Activated CD4-positive, alpha-beta T cell treated with anti-CD3 and anti-CD28 coated beads, Interleukin-2, amount 10 ng/mL, durations not matched to agents 7 days and 5 days (primary cell): Measurements from ENCODE around the gene SLC19A1. TPM values are rescaled to one million over a fixed set of nuclear protein-coding genes. Genes with fewer than 3 reads are reported as not detected.

Experiments used
- CTCF ChIA-PET: fragments of 350-600 bp; sonication (Branson Sonifier 250); formaldehyde crosslinking; loops from one replicate; lab custom pipeline; 2021; ENCODE audit warnings: antibody characterized with exemption; lab: Charles Lee
- POLR2A ChIA-PET: fragments of 350-600 bp; sonication (Branson Sonifier 250); formaldehyde crosslinking; loops from one replicate; lab custom pipeline; 2021; ENCODE audit warnings: antibody characterized with exemption; lab: Charles Lee
- DNase-seq: peaks from one replicate; pipeline ENCODE4 v3.0.0-alpha.2; 2020
- H3K27ac Mint-ChIP-seq: one replicate; pipeline ENCODE4 v1.8.0; 2021; ENCODE audit warnings: mild to moderate bottlenecking, moderate library complexity, mixed read lengths
- H3K27me3 Mint-ChIP-seq: one replicate; pipeline ENCODE4 v1.8.0; 2021; ENCODE audit warnings: mixed read lengths
- H3K36me3 Mint-ChIP-seq: one replicate; pipeline ENCODE4 v1.8.0; 2021; ENCODE audit warnings: low read depth, mixed read lengths
- H3K4me1 Mint-ChIP-seq: one replicate; pipeline ENCODE4 v1.8.0; 2021; ENCODE audit warnings: mixed read lengths
- H3K4me3 Mint-ChIP-seq: one replicate; pipeline ENCODE4 v1.8.0; 2021; ENCODE audit warnings: mild to moderate bottlenecking, moderate library complexity, mixed read lengths
- H3K9me3 Mint-ChIP-seq: one replicate; pipeline ENCODE4 v1.8.0; 2021; ENCODE audit warnings: mixed read lengths
- total RNA-seq, 2 experiments: library from RNA; stranded (reverse); gene quantifications; one replicate each; pipeline ENCODE4 v1.2.3, GENCODE V29; 2021

The SLC19A1 gene
- total RNA-seq, 2 experiments from 2014 or later: 43.8 to 46.8 TPM

GRCh38 chr21:45477176-45478114 is 64.8 kb downstream of the SLC19A1 start:
- CTCF ChIA-PET: interaction anchor here (0.6 to 1.6 kb wide), 3 partner anchors 23 to 410 kb away, joined by 3 to 4 read pairs (median 3); no protein-coding TSS in a partner anchor
- Mint-ChIP-seq H3K27ac (peak overlapping the region; percentile 90), H3K4me1 (peaks cover 29% of the 10 kb centered on the region), H3K9me3 (peaks cover 4% of the 10 kb centered on the region), H3K36me3 (no peaks in the 10 kb centered on the region), H3K4me3 (peak overlapping the region; percentile 71), H3K27me3 (no peaks in the 10 kb centered on the region)
- POLR2A ChIA-PET: no interaction called here
- no peak for DNase-seq

- H3K4me1 Mint-ChIP-seq: peaks cover 28% of the 10 kb centered on the region
Measured at GRCh38 chr21:45476582-45476981, 65.7 kb downstream of the SLC19A1 start.

GRCh38 chr21:45475797-45476570 is 66.3 kb downstream of the SLC19A1 start:
- POLR2A ChIA-PET: no interaction called here
- CTCF ChIA-PET: interaction anchor here (0.7 kb wide), 1 partner anchor 9 kb away, joined by 3 read pairs; no protein-coding TSS in a partner anchor
- H3K36me3 Mint-ChIP-seq: no peaks in the 10 kb centered on the region
- peaks cover 4% of the 10 kb centered on the region for H3K9me3 Mint-ChIP-seq
- DNase-seq: no peak
- no peak overlapping the region for H3K4me3 Mint-ChIP-seq
- no peaks in the 10 kb centered on the region for H3K27me3 Mint-ChIP-seq
- peaks cover 30% of the 10 kb centered on the region for H3K4me1 Mint-ChIP-seq
- no peak overlapping the region for H3K27ac Mint-ChIP-seq

More at GRCh38 chr21:45476582-45476981, 65.7 kb downstream of the SLC19A1 start:
- DNase-seq: no peak
- POLR2A ChIA-PET: no interaction called here
- Mint-ChIP-seq H3K4me3 (peak overlapping the region; percentile 1), H3K27ac (peak overlapping the region; percentile 68), H3K36me3 (no peaks in the 10 kb centered on the region), H3K27me3 (no peaks in the 10 kb centered on the region), H3K9me3 (peaks cover 4% of the 10 kb centered on the region)
- CTCF ChIA-PET: no interaction called here

DNA sequence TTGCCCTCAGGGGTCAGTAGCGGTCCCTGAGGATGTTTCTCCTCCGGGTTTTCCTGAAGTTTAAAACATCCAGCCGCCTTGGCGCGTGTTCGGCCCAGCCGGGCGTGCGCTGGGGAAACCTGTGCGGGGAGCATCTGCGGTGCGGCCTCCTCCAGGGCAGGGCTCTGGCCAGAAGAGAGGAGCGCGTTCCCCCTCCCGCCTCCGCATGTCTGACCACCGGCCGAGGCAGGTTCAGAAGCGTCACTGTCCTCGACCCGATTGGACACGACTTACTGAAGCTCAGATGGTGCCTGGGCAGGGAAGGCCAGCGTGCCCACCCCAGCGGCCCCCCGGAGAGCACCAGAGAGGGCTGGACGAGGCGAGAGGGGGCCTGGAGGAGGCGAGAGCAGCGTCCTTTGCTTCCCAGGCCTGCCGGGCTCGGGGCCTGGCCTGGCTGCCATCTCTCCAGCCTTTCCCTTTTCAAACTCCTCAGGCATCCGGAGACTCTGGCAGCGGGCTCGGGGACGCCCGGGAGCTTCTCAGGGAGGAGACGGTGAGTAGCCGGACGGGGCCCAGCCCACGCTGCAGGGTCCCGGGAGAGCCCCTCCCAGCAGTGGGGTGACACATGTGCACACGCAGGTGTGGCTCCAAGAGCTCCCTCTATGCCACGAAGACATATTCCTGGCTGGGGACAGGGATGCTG is 67.1 kb downstream of the SLC19A1 start:
- ChIA-PET POLR2A (no interaction called here), CTCF (no interaction called here)
- H3K36me3 Mint-ChIP-seq: no peaks in the 10 kb centered on the region
- peaks cover 4% of the 10 kb centered on the region for H3K9me3 Mint-ChIP-seq
- H3K27me3 Mint-ChIP-seq: no peaks in the 10 kb centered on the region
- no peak overlapping the region for H3K27ac Mint-ChIP-seq
- DNase-seq: no peak
- H3K4me1 Mint-ChIP-seq: peaks cover 32% of the 10 kb centered on the region
- no peak overlapping the region for H3K4me3 Mint-ChIP-seq

DNA sequence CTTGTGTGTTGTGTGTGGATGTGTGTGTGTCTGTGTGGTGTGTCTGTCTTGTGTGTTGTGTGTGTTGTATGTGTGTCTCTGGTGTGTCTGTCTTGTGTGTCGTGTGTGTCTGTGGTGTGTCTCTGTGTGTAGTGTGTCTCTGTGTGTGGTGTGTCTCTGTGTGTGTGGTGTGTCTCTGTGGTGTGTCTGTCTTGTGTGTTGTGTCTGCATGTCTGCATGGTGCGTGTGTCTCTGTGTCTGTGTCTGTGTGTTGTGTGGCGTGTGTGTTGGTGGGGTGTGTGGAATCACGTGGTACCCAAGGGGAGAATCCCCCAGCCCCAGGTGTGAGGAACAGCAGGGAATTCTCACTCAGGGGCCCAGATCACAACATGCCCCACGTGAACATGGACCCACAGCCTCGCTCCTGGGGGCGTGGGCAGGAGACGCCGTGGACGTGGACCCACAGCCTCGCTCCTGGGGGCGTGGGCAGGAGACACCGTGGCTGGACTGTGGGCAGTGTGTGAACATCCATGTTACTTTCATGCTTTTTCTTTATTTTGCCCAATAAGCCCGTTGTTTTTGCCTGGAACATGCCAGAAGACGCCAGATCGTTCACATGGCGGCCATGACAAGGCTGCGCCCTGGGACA is 67.8 kb downstream of the SLC19A1 start:
- H3K27ac Mint-ChIP-seq: no peak overlapping the region
- peaks cover 29% of the 10 kb centered on the region for H3K4me1 Mint-ChIP-seq
- no peaks in the 10 kb centered on the region for H3K36me3 Mint-ChIP-seq
- H3K4me3 Mint-ChIP-seq: no peak overlapping the region
- CTCF ChIA-PET: no interaction called here
- H3K9me3 Mint-ChIP-seq: peaks cover 4% of the 10 kb centered on the region
- H3K27me3 Mint-ChIP-seq: no peaks in the 10 kb centered on the region
- POLR2A ChIA-PET: no interaction called here
- DNase-seq: no peak

GRCh38 chr21:45473496-45474322 is 68.5 kb downstream of the SLC19A1 start:
- H3K27me3 Mint-ChIP-seq: no peaks in the 10 kb centered on the region
- peaks cover 22% of the 10 kb centered on the region for H3K4me1 Mint-ChIP-seq
- no peaks in the 10 kb centered on the region for H3K36me3 Mint-ChIP-seq
- H3K27ac Mint-ChIP-seq: no peak overlapping the region
- ChIA-PET CTCF (no interaction called here), POLR2A (no interaction called here)
- DNase-seq: no peak
- H3K4me3 Mint-ChIP-seq: no peak overlapping the region
- peaks cover 4% of the 10 kb centered on the region for H3K9me3 Mint-ChIP-seq

DNA sequence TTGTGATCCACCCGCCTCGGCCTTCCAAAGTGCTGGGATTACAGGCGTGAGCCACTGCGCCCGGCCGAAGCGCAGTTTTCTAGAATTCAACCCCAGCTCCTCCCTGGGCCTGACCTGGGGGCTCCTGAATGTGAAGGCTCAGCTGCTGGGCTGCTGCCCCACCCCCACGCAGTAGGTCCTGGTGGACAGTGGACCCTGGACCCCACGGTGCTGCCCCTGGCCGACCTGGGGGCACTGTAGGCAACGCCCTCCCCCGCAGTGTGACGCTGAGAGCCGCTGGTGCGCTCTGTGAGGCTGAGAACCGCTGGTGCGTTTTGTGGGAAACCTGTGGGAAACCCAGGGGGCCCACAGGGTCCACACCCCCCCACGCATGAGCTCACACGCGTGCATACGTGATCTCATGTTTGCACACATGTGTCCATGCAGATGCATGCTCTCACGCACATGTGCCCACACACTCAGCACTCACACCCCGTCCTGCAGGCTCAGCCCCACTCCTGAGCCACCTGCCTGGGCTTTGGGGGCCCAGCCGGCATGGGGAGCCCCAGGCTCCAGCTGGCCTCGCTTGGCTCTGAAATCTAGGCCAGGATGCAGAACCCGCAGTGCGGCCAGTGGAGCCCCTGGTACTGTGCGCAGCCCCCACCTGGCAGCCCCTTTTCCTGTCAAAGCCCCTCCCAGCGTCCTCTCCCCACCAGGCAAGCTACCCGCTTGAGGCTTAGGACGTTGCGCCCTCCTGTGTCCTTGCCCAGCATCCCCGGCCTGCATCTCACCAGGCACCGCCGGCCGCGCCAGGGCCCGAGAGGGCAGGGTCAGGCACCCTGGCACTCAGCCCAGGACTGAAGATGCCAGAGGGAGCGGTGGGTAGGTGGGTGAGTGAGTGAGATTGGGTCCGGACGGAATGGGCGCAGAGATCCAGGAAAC is 69.5 kb downstream of the SLC19A1 start:
- Mint-ChIP-seq H3K4me3 (no peak overlapping the region), H3K27ac (no peak overlapping the region), H3K9me3 (peaks cover 4% of the 10 kb centered on the region), H3K4me1 (peaks cover 13% of the 10 kb centered on the region), H3K36me3 (no peaks in the 10 kb centered on the region), H3K27me3 (no peaks in the 10 kb centered on the region)
- DNase-seq: no peak
- POLR2A ChIA-PET: no interaction called here
- CTCF ChIA-PET: interaction anchor here (0.7 to 1.1 kb wide), 3 partner anchors 11 to 23 kb away, joined by 3 to 5 read pairs (median 3); no protein-coding TSS in a partner anchor

DNA sequence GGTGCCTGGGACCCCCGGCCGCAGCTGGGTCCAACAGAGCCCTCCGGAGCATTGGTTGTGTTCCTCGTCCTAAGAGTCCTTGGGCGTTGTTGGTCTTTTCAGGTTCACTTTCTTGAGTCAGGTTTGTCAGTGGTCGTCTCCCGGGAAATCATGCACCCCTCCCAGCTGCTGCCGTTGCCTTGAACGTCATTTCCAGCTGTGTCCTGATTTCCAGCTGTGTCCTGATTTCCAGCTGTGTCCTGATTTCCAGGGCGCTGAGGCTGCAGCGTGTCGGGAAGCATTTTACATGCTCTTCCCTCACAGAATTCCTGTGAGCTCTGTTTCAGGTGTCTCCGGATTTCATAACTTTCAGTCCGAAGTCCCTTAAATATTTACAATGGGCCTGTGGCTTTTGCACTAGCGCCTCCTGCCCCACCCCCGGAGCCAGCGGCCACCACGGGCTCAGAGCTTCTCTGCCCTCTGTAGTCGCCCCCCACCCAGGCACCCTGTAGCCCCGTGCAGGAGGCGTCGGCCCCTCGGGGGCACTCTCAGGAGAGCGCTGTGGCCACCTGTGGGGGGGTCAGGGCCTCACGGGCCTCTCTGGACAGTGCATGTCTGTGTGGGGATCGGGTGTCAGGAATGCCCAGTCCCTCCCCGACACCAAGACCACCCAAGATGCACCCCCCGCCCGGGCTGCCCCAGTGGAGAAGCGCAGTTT is 70.6 kb downstream of the SLC19A1 start:
- Mint-ChIP-seq H3K4me3 (no peak overlapping the region), H3K4me1 (peaks cover 11% of the 10 kb centered on the region), H3K9me3 (peaks cover 4% of the 10 kb centered on the region), H3K27ac (no peak overlapping the region), H3K36me3 (no peaks in the 10 kb centered on the region), H3K27me3 (no peaks in the 10 kb centered on the region)
- ChIA-PET POLR2A (no interaction called here), CTCF (interaction anchor here (0.6 to 1.1 kb wide), 4 partner anchors 12 to 85 kb away, joined by 3 to 5 read pairs (median 3); no protein-coding TSS in a partner anchor)
- no peak for DNase-seq

DNA sequence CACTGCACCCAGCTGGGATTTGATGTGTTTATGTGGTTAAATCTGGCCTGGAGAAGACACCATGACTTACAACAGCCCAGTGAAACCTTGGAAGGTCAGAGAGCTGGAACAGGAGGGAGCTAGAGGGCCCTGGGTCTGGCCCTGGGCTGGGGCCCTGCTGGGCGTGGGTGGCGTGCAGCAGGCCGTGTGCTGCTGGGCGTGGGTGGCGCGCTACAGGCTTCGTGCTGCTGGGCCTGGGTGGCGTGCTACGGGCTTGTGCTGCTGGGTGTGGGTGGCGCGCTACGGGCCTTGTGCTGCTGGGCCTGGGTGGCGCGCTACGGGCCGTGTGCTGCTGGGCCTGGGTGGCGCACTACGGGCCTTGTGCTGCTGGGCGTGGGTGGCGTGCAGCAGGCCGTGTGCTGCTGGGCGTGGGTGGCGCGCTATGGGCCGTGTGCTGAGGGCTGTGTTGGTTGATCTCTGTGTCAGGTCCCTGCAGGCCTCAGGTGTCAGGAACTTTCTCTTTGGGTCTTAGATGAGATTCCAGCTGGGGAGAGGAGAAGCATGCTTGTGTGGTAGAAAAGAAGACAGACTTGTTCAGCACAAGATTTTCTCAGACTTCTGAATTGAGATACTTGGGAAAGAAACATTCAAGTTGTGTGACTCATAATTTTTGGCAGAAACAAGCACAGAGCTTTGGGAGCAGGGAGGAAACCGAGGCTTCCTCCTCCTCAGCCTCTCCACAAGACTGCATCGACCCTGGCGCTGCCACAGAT is 71.3 kb downstream of the SLC19A1 start:
- peaks cover 7% of the 10 kb centered on the region for H3K4me1 Mint-ChIP-seq
- no peaks in the 10 kb centered on the region for H3K27me3 Mint-ChIP-seq
- no peaks in the 10 kb centered on the region for H3K36me3 Mint-ChIP-seq
- no peak overlapping the region for H3K4me3 Mint-ChIP-seq
- ChIA-PET POLR2A (no interaction called here), CTCF (interaction anchor here (0.6 to 0.8 kb wide), 3 partner anchors 16 to 85 kb away, joined by 3 read pairs; no protein-coding TSS in a partner anchor)
- no peak overlapping the region for H3K27ac Mint-ChIP-seq
- H3K9me3 Mint-ChIP-seq: peaks cover 4% of the 10 kb centered on the region
- DNase-seq: no peak

DNA sequence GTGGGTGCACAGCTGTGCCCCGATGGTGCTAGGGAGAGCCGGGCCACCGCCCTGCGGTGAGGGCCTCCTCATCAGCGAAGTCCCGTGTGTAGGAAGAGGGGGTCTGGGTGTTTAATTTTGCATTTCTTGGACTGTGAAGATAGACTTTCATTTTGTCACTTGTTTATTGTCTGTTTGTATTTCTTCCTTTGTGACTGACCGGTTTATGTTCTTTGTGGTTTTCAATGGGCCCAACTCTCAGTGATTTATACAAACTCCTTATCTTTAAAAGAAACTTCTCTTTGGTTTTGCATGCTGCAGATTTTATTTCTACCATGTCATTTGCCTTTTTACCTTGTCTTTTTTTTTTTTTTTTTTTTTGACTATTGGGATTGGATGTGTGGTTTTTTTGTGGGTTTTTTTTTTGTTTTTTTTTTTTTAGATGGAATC is 72.1 kb downstream of the SLC19A1 start:
- Mint-ChIP-seq H3K27ac (no peak overlapping the region), H3K27me3 (no peaks in the 10 kb centered on the region), H3K9me3 (peaks cover 4% of the 10 kb centered on the region), H3K4me3 (no peak overlapping the region), H3K4me1 (peaks cover 7% of the 10 kb centered on the region), H3K36me3 (no peaks in the 10 kb centered on the region)
- no peak for DNase-seq
- CTCF ChIA-PET: interaction anchor here (0.8 kb wide), 1 partner anchor 15 kb away, joined by 3 read pairs; no protein-coding TSS in a partner anchor
- POLR2A ChIA-PET: no interaction called here
